Endometrial microvascular endothelial cells (primary cell): Measurements from ENCODE around the gene COX8C. TPM values are rescaled to one million over a fixed set of nuclear protein-coding genes. Genes with fewer than 3 reads are reported as not detected.
"Not testable (repeated sequence)": the region's sequence is repeated elsewhere in the genome, so short reads cannot be mapped to it uniquely, and the experiment has no call there.

ENCODE experiments used
- in situ Hi-C: cut with HindIII; loops from 2 replicates; pipeline ENCODE4 v1.10.0; 2017; ENCODE audit warnings: low sequenced_read_pairs, low pct_unique_long_range_greater_than_20kb; ENCODE audit errors: inconsistent ontology term
- total RNA-seq: library from RNA; depleted of rRNA; stranded (reverse); fragments of >200 nt; gene quantifications from one replicate; pipeline ENCODE4 v1.2.3, GENCODE V29; 2015; ENCODE audit errors: inconsistent ontology term

COX8C gene
- total RNA-seq, 1 donor from 2014 or later = not detected

- in situ Hi-C loops = no loop called here
Observed at GRCh38 chr14:93347850-93348249, 868 bp downstream of the COX8C start.

GRCh38 chr14:93348292-93348691 lies 1.3 kb downstream of the COX8C start:
- in situ Hi-C loops = no loop called here

GRCh38 chr14:93354873-93355272 lies 7.9 kb downstream of the COX8C start:
- in situ Hi-C loops = not testable (repeated sequence)

DNA sequence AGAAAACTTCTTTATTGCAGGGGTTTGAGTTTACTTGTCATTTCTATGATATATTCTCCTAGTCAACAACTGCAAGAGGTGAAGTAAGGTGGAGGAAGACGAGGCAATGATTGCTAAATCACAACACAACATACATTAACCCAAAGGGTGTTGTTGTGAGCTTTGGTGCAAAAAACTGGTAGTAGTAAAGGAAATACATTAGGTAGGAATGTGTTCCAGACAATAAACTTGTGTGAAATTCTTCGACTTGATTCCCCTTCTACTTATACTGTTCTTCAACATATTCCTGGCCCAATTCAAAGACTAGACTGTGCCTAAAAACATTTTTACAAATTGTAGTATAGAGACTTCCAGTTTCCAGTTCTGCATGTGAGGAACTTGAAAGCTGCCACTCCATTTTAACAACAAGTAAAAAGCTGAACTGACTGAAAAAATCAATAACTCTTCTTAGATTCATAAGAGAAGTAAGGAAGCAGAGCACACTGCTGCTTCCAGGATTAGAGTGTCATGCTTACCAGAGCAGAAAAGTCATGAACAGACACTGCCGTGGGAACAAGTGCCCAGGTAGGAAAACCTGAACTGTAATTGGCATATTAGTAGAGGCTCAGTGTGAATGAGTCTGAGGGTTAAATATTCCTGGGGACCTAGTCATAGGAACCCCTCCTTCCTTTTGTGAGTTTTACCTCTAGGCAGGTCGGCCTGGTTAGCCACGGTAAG lies 22.2 kb downstream of the COX8C start:
- in situ Hi-C loops = no loop called here

GRCh38 chr14:93369713-93370266 lies 22.8 kb downstream of the COX8C start:
- in situ Hi-C loops = no loop called here

- in situ Hi-C loops = no loop called here
Observed at GRCh38 chr14:93375673-93376156, 28.7 kb downstream of the COX8C start.

GRCh38 chr14:93379831-93380230 lies 32.8 kb downstream of the COX8C start:
- in situ Hi-C loops = no loop called here

DNA sequence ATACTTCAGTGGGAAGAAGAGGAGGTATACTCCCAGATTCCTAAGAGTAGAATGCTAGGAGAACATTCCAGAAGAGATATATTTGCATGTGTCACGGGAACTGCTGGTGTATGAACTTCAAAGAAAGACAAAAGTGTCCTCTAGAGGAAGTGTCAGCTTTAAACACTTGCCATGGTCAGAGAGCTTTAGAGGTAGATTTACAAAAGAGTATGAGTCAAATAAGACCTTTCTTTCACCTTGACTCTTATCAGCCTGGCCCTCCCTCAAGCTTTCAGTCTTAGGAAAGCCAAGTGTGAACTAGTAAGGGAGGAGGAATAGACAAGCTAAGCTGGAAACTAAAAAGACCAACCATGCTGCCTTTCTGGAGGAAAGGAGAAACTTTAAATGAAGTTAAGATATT lies 34.7 kb downstream of the COX8C start:
- in situ Hi-C loops = no loop called here

- in situ Hi-C loops = not testable (repeated sequence)
Observed at GRCh38 chr14:93384256-93384655, 37.3 kb downstream of the COX8C start.

- in situ Hi-C loops = no loop called here
Observed at GRCh38 chr14:93395231-93395630, 48.2 kb downstream of the COX8C start.

DNA sequence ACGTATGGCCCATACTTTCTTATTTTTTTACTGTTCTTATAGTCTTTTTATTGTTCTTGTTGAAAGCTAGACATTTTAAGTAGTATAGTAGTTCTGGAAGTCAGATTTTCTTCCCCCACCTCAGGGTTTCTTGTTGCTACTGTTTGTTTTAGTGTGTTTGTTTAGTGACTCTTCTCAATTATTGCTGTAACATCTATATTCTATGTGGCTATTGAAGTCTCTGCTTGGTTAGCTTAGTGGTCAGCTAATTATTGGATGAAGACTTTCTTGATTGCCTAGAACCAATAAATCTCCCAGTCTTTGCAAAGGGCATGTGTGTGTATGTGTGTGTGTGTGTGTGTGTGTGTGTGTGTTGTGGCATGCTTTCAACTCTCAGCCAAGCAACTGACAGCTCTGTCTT lies 49.5 kb downstream of the COX8C start:
- in situ Hi-C loops = no loop called here

Other genes with a start within 250 kb of the COX8C start
- gene ITPK1, start 231.3 kb upstream of the COX8C start, total RNA-seq = 37.0 TPM
- 10.9 TPM for gene MOAP1, start 162.3 kb upstream of the COX8C start, total RNA-seq
- gene LYSET, start 161.9 kb upstream of the COX8C start, total RNA-seq = 7.9 TPM
- gene GON7, start 140.1 kb upstream of the COX8C start, total RNA-seq = 17.1 TPM
- gene UBR7, start 139.9 kb upstream of the COX8C start, total RNA-seq = 48.0 TPM
- 18.1 TPM for gene BTBD7, start 14.1 kb upstream of the COX8C start, total RNA-seq
- not detected for gene UNC79, start 83.8 kb downstream of the COX8C start, total RNA-seq